HEK293T (cell line): Measurements from ENCODE around the gene AMY2B.

Experiments used
- BHLHE40 ChIP-seq: fragments of 450-650 bp; IDR thresholded peaks from 2 replicates; pipeline ENCODE4 v1.6.1; 2016; ENCODE audit warnings: mild to moderate bottlenecking, moderate library complexity, borderline replicate concordance
- ELF4 ChIP-seq: fragments of 450-650 bp; IDR thresholded peaks from 2 replicates; pipeline ENCODE4 v1.6.1; 2017; ENCODE audit warnings: antibody characterized with exemption
- HDGF ChIP-seq: fragments of 450-650 bp; IDR thresholded peaks from 2 replicates; pipeline ENCODE4 v1.6.1; 2017; ENCODE audit warnings: antibody characterized with exemption, borderline replicate concordance
- NFRKB ChIP-seq: fragments of 450-650 bp; IDR thresholded peaks from 2 replicates; pipeline ENCODE4 v1.6.1; 2016; ENCODE audit warnings: mild to moderate bottlenecking, moderate library complexity
- SP1 ChIP-seq: fragments of 450-650 bp; IDR thresholded peaks from 2 replicates; pipeline ENCODE4 v1.6.1; 2017
- SUZ12 ChIP-seq: fragments of 450-650 bp; IDR thresholded peaks from 2 replicates; pipeline ENCODE4 v1.6.1; 2016; ENCODE audit warnings: mild to moderate bottlenecking
- ZNF384 ChIP-seq: fragments of 450-650 bp; IDR thresholded peaks from 2 replicates; pipeline ENCODE4 v1.6.1; 2016

DNA sequence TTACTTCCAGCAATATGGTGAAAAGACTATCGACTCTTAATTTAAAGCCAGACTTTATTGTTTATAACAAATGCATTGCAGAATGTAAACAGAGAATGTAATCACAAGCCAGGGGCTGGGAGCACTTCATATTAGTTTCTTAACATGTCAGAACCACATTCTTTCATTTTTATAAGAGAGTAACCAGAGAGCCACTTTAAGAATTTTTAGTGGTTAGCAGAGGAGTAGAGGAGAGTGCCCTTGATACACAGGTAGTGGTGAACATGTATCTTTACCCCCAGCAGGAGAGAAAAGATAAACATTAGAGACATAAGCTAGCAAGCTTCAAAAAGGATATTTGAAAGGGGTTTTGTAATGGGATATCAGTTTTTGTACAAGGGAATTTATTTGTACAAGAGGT lies 11.1 kb downstream of the AMY2B start:
- TF ChIP-seq NFRKB (no peak), ZNF384 (no peak), BHLHE40 (no peak), ELF4 (no peak), SP1 (no peak), SUZ12 (no peak), HDGF (no peak)
